C4-2B (cell line): ENCODE measurements around the gene OR4Q2.

Experiments
- ZFX ChIP-seq: fragments of 450-650 bp; IDR thresholded peaks from 2 replicates; pipeline ENCODE4 v1.6.1; 2017
- TF ChIP-seq, protein P1 (sequence below): fragments of 450-650 bp; conservative IDR thresholded peaks from 2 replicates; pipeline ENCODE4 v1.5.1; 2017; ENCODE audit warnings: mild to moderate bottlenecking

GRCh38 chr14:19975291-19975690 lies 26.7 kb upstream of the OR4Q2 start, which contains the start of gene OR4K15:
- TF ChIP-seq, protein P1, sequence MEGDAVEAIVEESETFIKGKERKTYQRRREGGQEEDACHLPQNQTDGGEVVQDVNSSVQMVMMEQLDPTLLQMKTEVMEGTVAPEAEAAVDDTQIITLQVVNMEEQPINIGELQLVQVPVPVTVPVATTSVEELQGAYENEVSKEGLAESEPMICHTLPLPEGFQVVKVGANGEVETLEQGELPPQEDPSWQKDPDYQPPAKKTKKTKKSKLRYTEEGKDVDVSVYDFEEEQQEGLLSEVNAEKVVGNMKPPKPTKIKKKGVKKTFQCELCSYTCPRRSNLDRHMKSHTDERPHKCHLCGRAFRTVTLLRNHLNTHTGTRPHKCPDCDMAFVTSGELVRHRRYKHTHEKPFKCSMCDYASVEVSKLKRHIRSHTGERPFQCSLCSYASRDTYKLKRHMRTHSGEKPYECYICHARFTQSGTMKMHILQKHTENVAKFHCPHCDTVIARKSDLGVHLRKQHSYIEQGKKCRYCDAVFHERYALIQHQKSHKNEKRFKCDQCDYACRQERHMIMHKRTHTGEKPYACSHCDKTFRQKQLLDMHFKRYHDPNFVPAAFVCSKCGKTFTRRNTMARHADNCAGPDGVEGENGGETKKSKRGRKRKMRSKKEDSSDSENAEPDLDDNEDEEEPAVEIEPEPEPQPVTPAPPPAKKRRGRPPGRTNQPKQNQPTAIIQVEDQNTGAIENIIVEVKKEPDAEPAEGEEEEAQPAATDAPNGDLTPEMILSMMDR, result no peak
- TF ChIP-seq ZFX, result no peak
